B cell (primary cell): Measurements from ENCODE around the gene ZNF423.

Experiments
- EZH2 ChIP-seq: IDR thresholded peaks from 2 replicates; pipeline ENCODE4 v1.6.1; 2012; ENCODE audit warnings: borderline replicate concordance, low read depth, mild to moderate bottlenecking, moderate library complexity, low read length; ENCODE audit not compliant: insufficient read depth, poor library complexity, severe bottlenecking
- TF ChIP-seq, protein P1 (sequence below): fragments of 200-600 bp; IDR thresholded peaks from one replicate; pipeline ENCODE4 v1.8.0; 2022; ENCODE audit warnings: antibody characterized with exemption, mild to moderate bottlenecking

DNA sequence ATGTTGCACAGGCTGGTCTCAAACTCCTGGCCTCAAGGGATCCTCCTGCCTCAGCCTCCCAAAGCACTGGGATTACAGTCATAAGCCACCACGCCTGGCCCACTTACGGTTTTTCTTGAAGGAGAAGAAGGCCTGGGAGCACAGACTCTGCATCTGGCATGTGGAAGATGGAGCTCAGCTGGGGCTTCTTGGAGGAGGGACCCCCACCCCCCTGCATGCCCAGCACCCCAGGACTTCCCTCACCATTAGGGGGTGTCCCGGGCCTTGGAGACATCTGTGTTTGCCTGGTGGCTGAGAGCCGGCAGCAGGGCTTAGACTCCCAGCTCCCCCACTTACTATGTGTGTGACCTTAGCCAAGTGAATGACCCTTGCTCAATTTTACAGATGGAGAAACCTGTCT, 204.7 kb downstream of the ZNF423 start:
- TF ChIP-seq, protein P1, sequence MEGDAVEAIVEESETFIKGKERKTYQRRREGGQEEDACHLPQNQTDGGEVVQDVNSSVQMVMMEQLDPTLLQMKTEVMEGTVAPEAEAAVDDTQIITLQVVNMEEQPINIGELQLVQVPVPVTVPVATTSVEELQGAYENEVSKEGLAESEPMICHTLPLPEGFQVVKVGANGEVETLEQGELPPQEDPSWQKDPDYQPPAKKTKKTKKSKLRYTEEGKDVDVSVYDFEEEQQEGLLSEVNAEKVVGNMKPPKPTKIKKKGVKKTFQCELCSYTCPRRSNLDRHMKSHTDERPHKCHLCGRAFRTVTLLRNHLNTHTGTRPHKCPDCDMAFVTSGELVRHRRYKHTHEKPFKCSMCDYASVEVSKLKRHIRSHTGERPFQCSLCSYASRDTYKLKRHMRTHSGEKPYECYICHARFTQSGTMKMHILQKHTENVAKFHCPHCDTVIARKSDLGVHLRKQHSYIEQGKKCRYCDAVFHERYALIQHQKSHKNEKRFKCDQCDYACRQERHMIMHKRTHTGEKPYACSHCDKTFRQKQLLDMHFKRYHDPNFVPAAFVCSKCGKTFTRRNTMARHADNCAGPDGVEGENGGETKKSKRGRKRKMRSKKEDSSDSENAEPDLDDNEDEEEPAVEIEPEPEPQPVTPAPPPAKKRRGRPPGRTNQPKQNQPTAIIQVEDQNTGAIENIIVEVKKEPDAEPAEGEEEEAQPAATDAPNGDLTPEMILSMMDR, result no peak
- no peak for TF ChIP-seq EZH2
